Middle frontal gyrus (tissue), 1 donor: Measurements from ENCODE around the gene GBP5.
"Not testable (repeated sequence)": the region's sequence is repeated elsewhere in the genome, so short reads cannot be mapped to it uniquely, and the experiment has no call there.

Source experiments
- DNase-seq: peaks from one replicate; pipeline ENCODE4 v3.0.0-alpha.2; 2015; ENCODE audit warnings: low spot score; ENCODE audit errors: extremely low spot score

GBP5 gene

GRCh38 chr1:89272269-89273041 lies at the start of gene GBP5:
TSS of gene GBP5 (minus strand) at chr1:89272860. CDS start at chr1:89269555, 3,305 bp downstream.
- not testable (repeated sequence) for DNase-seq

DNA sequence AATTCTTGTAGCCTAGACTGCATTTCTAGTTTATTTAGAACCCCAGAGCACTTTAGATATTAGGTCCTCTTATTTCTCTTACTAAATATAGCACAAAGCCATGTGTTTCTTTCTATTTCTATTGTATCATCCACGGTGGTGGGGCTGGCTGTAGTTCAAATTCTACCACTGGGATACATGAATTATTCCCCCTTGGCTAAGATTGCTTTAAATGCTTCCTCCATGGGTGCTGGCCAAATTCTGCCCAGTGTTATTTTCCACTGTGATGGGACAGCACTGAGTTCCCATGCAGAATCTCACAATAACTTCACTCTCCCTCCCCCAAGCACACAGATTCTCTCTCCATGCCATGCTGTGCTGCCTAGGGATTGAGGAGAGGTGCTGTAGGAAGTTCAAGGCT lies 49.7 kb upstream of the GBP5 start:
- no peak for DNase-seq

- no peak for DNase-seq
Observed at GRCh38 chr1:89312572-89312971, 39.9 kb upstream of the GBP5 start.

DNA sequence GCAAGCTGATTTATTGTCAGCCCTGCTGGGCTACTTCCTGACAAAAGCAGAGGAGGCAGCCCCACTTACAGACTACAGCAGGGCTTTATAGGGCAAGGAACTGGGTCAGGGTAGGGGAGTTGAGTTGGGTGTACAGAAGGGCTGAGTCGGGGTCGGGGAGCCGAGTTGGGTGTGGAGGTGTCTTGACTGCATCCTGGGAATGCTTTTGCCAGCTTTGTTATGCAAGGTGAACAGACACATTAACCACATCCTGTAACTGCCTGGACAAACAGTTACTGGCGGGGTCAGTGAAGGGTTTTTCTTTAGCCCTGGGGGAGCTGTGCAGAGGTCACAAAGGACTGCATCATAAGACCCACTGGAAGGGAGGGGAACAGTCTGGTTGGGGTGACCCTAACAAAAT lies 39.1 kb upstream of the GBP5 start:
- DNase-seq = no peak

DNA sequence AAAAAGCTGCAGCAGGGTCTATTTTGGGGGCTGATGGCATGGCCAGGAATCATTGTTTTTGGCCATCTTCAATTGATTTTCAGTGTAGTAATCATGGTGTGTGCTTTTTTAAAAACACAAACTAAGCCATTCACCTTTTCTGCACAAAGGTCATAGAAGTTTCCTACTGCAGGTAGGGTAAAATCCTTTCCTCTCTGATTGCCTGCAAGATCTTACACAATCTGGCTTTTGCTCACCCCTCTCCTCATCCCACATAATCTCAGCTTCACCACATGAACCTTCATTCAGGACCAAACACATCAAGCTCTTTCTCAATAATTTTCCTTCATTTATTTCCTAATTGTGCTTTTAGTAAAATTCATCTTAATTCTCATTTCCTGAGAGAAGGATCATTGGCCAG lies 38.3 kb upstream of the GBP5 start:
- no peak for DNase-seq

DNA sequence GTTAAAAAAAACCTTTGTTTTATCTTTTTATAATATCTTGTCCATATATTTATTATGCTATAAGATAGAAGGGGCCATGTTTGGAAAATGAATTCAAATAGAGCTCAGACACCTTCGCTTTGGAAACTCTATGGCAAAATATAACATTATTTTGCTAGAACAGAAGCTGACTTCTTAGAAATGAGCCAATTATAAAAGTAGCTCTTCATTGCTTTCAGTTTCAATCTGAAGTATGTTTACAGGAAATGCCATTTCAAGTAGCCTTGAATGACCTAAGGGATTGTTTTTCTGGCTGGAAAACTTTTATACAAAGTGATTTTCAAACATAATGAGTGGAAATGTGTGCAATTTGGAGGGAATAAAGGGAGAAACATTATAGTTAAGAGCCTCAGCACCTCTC lies 37.8 kb upstream of the GBP5 start:
- DNase-seq = no peak

- DNase-seq = no peak
Observed at GRCh38 chr1:89309828-89310227, 37.2 kb upstream of the GBP5 start.

DNA sequence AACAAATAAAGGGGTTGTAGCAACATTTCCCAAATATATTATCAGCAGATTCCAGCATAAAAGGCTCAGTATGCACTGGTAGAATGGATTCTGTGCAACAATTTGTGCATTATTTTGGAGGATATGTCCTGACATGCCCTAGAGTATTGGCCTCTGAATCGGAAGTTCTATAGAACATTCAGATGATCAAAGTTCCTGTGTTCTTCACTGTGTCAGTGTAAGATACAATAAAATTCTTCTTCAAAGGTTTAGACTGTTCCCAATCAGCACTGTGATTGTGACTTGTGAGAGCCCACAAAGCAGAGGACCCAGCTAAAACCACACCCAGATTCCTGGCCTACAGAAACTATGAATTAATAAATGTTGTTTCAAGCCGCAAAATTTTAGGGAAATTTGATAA lies 33.6 kb upstream of the GBP5 start:
- no peak for DNase-seq

DNA sequence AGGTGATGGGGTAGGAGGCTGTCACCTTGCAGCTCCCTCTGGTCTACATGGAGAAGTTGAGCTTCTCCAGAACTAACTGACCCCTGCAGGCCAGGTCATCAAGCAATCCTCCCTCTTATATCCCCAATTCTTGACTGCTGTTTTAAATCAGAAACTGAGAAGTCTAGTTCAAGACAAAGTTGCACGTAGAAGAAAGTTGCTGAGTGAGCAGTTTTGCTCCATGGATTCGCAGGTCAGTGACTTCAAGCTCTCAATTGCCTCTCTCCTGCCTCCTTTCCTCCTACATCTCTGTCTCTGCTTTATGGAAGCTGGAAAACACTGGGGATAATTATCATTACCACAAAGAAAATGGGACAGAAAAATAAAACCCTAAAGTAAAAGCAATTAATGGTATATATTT lies 32.8 kb upstream of the GBP5 start:
- no peak for DNase-seq

DNA sequence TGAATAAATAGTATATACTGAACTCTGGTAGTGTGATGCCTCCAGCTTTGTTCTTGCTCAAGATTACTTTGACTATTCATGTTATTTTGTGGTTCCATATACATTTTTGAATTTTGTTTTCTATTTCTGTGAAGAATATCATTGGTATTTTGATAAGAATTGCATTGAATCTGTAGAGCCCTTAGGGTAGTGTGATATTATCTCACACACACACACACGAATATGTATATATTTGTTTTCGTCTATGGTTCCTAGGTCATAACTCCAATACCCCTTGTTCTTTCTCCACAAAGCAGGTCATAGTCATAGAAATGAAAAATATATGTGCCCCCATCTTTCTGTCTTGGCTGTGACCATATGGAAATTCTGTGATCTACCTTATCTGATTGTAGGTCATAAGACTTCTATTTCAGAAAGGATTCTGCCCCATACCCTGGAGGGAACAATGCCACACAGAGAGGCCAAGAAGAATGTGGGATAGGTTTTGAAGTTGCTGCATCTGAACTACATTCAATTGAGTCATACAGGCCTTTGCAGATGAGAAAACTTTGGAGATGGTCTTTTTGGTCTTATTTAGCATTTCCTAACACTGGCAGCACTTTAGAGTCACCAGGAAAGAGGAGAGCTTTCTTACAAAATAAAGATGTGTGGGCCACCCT lies 32.0 kb upstream of the GBP5 start:
- DNase-seq = no peak

GRCh38 chr1:89302697-89303332 lies 30.2 kb upstream of the GBP5 start:
- no peak for DNase-seq

DNA sequence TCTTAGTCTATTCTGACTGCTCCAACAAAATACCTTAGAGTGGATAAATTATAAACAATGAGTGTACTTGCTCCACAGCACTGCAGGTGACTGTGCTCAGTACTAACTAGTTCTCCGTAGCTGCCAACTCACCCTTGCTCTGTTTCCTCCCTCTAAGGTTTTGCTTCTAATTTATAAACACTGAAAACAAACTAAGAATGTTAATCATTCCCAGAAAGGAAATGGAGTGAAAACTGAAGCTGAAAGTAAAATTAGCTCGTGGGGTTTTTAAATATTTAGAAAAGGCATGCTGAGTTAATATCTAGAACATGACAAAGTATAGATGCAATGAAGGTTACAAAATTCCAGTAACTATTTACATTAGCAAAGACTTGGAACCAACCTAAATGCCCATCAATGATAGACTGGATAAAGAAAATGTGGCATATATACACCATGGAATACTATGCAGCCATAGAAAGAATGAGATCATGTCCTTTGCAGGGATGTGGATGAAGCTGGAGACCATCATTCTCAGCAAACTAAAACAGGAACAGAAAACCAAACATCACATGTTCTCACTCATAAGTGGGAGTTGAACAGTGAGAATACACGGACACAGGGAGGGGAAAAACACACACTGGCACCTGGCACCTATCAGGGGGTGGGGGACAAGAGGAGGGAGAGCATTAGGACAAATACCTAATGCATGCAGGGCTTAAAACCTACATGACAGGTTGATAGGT lies 27.2 kb upstream of the GBP5 start:
- not testable (repeated sequence) for DNase-seq

GRCh38 chr1:89298461-89298860 lies 25.8 kb upstream of the GBP5 start:
- DNase-seq = no peak

DNA sequence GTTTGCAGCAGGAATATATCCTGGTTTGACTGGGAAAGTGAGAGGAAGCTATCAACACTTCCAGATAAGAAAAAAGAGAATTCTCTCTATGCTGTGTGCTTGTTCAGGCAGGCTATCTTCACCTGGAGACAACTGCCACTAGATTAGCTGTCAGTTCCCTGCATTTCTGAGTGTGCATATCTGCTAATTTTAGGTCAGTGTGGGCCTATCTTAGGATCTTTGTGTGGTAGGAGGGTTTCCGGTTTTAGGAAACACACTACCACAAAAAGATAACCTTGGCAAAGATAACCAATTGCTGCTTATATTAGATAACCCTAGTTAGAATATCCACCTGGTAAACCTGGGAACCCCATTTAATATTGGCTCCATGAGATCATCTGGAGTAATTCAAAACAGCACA lies 22.5 kb upstream of the GBP5 start:
- DNase-seq = no peak

DNA sequence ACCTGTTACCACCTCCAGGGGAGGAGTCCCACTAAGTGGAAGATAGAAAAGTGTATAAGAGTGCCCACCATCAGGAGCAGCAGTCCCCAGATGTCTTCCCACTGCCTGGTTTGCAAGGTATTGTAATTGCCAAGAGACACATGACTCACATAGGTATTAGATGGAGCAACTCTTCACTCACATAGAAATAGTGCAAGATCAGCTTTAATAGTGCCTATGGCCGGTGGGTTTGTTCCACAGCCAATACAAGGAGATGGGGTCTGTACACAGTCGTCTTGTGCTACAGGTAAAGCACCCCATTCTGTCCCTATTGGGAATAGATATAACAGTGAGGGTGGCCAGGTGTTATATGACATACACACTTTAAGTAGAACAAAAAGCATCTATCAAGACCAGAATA lies 18.6 kb upstream of the GBP5 start:
- no peak for DNase-seq

- DNase-seq = no peak
Observed at GRCh38 chr1:89288051-89288340, 15.3 kb upstream of the GBP5 start.

- DNase-seq = no peak
Observed at GRCh38 chr1:89287181-89288050, 14.8 kb upstream of the GBP5 start.

- no peak for DNase-seq
Observed at GRCh38 chr1:89286549-89287180, 14.0 kb upstream of the GBP5 start.

- DNase-seq = no peak
Observed at GRCh38 chr1:89285745-89286380, 13.2 kb upstream of the GBP5 start.

DNA sequence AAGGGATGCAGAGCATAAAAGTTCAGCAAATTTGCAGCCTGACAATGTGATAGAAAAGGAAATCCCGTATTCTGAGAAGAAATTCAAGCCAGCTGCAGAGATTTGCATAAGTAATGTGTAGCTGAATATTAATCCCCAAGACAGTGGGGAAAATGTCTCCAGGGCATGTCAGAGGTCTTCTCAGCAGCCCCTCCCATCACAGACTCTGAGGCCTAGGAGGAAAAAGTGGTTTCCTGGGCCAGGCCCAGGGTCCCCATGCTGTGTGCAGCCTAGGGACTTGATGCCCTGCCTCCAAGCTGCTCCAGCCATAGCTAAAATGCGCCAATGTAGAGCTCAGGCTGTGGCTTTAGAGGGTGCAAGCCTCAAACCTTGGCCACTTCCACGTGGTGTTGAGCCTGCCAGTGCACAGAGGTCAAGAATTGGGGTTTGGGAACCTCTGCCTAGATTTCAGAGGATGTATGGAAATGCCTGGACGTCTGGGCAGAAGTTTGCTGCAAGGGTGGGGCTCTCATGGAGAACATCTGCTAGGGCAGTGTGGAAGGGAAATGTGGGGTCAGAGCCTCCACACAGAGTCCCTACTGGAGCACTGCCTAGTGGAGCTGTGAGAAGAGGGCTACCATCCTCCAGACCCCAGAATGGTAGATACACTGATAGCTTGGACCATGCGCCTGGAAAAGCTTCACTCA lies 11.6 kb upstream of the GBP5 start:
- DNase-seq = not testable (repeated sequence)
